ENCODE results near the gene LTA4H.
"Not testable (repeated sequence)": the region's sequence is repeated elsewhere in the genome, so short reads cannot be mapped to it uniquely, and the experiment has no call there.

The LTA4H gene

GRCh38 chr12:96035283-96036236 is at the start of gene LTA4H:
Gene LTA4H (minus strand): TSS chr12:96035587. CDS start chr12:96035519, 68 bp downstream.
- DNase-seq (ENCODE audit: low spot score): peak; percentile 95

DNA sequence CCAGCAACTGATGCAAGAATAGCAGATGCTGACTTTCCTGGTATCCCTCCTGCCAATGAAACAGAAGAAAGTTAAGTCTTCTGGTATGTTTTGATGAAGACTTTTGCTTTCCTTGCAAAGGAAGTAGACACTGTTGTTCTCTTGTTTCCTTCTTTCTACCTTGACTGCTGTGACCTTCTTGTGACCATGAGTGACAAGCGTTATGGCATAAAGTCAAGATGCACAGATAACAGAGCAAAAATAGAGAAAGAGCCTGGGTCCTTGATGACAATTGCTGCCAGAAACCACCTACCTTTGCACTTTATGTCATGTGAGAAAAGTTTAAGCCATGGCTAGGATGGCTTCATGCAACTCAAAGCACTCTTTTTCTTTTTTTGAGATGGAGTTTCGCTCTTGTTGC is 49.2 kb upstream of the LTA4H start:
- DNase-seq (ENCODE audit: low spot score): no peak

DNA sequence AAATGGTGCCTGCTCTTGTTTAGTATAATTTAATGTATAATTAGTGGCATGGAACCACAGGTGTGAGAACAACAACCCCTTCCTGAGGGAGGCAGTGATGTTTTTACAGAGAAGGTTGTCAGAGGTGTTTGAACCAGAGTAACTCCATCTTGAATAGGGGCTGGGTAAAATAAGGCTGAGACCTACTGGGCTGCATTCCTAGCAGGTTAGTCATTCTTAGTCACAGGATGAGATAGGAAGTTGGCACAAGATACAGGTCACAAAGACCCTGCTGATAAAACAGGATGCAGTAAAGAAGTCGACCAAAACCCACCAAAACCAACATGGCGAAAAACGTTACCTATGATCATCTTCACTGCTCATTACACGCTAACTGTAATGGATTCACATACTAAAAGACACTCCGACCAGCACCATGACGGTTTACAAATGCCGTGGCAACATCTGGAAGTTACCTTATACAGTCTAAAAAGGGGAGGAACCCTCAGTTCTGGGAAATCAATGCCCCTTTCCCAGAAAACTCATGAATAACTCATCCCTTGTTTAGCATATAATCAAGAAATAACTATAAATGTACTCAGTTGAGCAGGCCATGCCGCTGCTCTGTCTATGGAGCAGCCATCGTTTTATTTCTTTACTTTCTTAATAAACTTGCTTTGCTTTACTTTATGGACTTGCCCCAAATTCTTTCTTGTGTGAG is 47.8 kb upstream of the LTA4H start:
- no peak for DNase-seq (ENCODE audit: low spot score)

GRCh38 chr12:96081596-96081995 is 46.2 kb upstream of the LTA4H start:
- no peak for DNase-seq (ENCODE audit: low spot score)

DNA sequence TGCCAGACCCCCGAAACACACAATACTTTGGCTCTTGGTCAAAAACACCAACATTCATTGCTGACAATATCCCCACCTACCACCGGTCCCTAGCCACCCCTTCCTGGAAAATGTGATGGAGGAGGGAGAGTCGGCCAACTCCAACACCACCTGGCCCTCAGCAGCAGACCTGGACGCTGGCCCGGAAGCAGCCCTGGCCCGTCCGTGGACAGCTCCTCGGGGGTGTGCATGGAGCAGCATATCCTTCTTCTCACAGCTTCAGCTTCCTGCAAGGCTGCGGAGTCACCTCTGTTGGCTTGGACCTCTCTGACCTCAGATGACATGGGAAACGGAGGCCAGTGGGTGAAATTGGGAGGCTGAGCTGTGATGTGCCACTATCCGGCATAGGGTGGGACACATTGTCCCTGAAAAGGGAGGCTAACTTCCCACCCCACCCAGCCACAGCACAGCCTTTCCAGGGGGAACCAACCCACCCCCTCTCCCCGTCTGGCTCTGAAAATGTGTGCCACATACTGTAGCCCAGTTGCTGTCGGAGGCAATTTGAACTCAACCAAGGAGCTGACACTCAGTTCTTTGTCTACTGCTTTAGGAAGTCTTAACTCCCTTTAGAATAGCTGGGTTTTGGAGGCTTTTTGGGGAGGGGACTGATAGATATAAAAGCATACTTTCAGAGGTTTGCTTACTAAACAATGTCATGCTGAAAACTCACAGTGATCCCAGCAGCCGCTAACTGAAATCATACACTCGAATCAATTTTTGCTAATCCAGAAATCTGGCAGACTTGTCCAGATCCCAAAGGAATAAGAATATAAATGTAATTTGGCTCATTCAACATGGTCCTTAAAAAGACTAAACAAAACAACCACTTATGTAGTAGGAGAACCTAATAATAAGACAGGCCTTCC is 43.1 kb upstream of the LTA4H start:
- DNase-seq (ENCODE audit: low spot score): no peak

GRCh38 chr12:96077081-96077480 is 41.7 kb upstream of the LTA4H start:
- DNase-seq (ENCODE audit: low spot score): no peak

DNA sequence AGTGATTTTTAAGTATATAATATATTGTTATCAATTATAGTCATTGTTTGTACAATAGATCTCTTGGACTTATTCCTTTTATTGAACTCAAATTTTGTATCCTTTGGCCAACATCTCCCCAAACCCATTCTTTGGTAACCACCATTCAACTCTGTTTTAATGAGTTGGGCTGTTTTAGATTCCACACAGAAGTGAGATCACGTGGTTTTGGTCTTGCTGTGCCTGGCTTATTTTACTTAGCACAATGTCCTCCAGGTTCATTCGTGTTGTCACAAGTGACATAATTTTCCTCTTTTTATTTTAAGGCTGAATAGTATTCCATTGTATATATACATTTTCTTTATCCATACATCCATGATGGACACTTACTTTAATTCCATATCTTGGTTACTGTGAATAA is 40.2 kb upstream of the LTA4H start:
- DNase-seq (ENCODE audit: low spot score): no peak

DNA sequence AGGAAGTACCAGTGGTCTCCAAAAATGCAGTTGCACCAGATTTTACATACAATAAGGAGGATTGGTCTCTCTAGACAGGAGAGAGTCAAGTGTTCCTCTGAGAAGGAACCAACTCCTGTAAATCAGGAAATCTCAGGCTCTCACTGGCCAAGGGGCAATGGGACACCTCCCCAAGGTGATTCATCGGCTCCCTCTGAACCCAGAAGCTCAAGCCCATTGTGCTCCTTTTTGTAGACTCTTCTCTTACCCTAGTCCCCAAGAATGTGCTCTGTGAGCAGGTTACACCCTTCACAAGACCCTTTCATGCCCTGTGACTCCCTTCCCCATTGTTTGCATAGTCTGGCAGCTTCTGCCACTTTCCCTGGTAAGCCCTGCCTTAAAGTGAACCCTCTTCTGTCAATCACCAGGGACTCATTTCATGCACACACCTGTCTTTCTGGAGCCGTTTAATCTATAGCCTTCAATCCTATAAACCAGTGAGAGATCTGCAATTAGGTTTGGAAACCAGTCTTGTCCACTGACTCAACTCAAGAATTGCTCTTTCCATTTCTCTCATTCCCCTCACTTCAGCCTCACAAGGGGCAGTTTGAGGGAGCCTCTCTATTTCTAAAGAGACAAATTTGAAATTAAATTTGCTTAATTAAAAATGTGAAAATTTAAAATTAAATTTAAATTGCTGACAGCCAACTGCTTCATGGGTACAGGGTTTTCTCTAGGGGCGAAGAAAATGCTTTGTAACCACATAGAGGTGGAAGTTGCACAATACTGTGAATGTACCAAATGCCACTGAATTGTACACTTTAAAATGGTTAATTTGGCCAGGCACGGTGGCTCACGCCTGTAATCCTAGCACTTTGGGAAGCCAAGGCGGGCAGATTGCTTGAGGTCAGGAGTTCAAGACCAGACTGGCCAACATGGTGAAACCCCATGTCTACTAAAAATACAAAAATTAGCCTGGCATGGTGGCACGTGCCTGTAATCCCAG is 38.3 kb upstream of the LTA4H start:
- DNase-seq (ENCODE audit: low spot score): no peak

GRCh38 chr12:96070670-96071279 is 35.4 kb upstream of the LTA4H start:
- DNase-seq (ENCODE audit: low spot score): peak; percentile 41

DNA sequence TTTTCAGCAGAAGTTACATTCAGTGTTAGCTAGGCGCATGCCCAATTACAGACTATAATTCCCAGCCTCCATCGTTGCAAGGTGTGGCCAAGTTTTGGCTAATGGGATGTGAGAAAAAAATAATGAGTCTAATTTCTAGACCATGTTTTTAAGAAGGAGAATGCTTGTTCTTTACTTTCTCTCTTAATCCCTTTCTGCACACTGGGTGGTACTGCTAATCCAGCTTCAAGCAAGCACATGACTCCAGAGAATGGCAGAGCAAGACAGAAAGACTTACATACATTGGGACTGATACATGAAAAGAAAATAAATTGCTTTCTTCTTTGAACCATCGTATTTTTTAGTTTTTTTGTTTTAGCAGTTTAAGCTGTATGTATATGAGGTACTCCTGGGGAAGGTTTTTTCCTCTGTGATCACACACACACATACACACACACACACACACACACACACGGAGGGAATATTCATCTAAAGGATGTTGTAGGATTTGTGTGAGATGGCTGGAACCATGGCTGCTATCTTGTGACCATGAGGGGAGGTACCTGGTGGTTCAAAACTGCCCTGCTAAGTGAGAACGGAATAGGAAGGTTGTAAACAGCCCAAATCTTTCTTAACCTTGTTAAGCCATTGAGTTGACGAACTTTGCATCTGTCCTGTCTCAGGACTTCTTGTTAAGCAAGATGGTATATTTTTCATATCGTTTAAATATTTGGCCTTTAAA is 34.3 kb upstream of the LTA4H start:
- no peak for DNase-seq (ENCODE audit: low spot score)

- no peak for DNase-seq (ENCODE audit: low spot score)
These were observed 33.2 kb upstream of the LTA4H start for GRCh38 chr12:96068636-96069035.

GRCh38 chr12:96068111-96068510 is 32.7 kb upstream of the LTA4H start:
- DNase-seq (ENCODE audit: low spot score): no peak

DNA sequence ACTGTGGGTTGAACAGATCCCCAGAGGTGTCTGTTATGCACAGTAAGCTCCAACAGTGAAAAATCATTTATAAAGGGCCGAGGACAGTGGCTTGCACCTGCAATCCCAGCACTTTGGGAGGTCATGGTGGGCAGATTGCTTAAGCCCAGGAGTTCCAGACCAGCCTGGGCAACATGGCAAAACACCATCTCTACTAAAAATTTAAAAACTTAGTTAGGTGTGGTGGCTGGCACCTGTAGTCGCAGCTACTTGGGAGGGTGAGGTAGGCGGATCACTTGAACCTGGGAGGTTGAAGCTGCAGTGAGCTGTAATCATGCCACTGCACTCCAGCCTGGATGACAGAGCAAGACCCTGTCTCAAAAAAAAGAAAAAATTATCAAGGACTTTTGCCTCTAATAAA is 30.4 kb upstream of the LTA4H start:
- not testable (repeated sequence) for DNase-seq (ENCODE audit: low spot score)

- DNase-seq (ENCODE audit: low spot score): no peak
These were observed 29.6 kb upstream of the LTA4H start for GRCh38 chr12:96064966-96065365.

- DNase-seq (ENCODE audit: low spot score): no peak
These were observed 28.9 kb upstream of the LTA4H start for GRCh38 chr12:96064271-96064670.

DNA sequence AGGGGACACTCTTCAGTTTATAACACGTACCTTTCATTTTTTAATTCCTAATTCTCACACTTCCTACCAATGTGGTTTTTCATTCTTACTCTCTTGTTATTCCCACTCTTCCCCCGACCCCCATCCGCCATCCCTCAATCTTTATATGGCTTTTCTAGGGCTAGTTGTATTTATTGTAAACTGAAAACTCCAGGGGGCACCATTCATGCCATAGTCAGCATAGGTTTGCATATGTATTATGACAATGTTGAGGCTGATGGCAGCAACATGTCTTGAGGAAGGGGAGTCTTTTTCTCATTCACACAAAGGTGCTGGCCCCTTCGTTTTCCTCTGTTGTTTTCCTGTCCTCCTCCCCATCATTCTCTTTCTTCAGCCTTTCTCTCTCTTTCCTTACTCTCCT is 27.7 kb upstream of the LTA4H start:
- DNase-seq (ENCODE audit: low spot score): no peak

- DNase-seq (ENCODE audit: low spot score): peak; percentile 89
These were observed 26.6 kb upstream of the LTA4H start for GRCh38 chr12:96061864-96062453.

- DNase-seq (ENCODE audit: low spot score): no peak
These were observed 25.9 kb upstream of the LTA4H start for GRCh38 chr12:96061323-96061722.

DNA sequence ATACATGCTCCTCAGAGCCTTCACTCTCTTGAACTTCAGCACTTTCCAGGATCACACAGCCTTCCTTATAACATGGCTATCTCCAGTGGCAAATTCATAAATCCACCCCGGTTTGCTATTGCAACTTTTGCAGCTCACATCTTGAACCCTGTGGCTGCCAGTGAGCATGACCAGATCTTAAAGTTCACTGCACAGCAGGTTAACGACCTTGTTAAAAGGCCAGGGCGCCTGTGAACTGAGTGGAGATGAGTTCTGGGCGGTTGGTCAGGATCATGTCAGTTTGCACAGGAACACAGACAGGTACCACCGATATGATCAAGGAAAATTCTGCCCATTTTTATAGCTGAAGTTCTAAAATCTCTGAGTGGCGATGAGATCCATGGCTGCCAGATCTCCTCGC is 24.7 kb upstream of the LTA4H start:
- DNase-seq (ENCODE audit: low spot score): no peak

All from GM03348 (cell line).